Panc1 (cell line): ENCODE data around the gene SORL1. TPM values are rescaled to one million over a fixed set of nuclear protein-coding genes. Genes with fewer than 3 reads are reported as not detected.

ENCODE experiments used
- ATAC-seq: fragments of 200-7000 bp; cut with Tn5 transposase; 2 replicates; pipeline ENCODE4 v1.9.1; 2020; ENCODE audit warnings: mild to moderate bottlenecking, moderate library complexity
- BruUV-seq: library from RNA; stranded (reverse); fragments of 400-500 nt; replicated peaks from 2 replicates; lab custom pipeline; 2021; lab: Mats Ljungman, UMichigan
- CTCF ChIA-PET: fragments of 300-600 bp; sonication (Branson Sonifier 250); formaldehyde crosslinking; loops from one replicate; lab custom pipeline; 2022; ENCODE audit warnings: antibody characterized with exemption; lab: Charles Lee
- POLR2A ChIA-PET: fragments of 300-600 bp; sonication (Branson Sonifier 250); formaldehyde crosslinking; loops from one replicate; lab custom pipeline; 2022; ENCODE audit warnings: antibody characterized with exemption; lab: Charles Lee
- DNase-seq: peaks from one replicate; pipeline ENCODE4 v3.0.0-alpha.2; 2010; ENCODE audit warnings: low read depth, low spot score
- H3K27ac ChIP-seq: 2 replicates; pipeline ENCODE4 v1.5.1; 2011; ENCODE audit warnings: mild to moderate bottlenecking, low read length, inconsistent platforms
- H3K27me3 ChIP-seq: fragments of 200-500 bp; sonication (Bioruptor generic); 2 replicates; pipeline ENCODE4 v1.6.0; 2014; ENCODE audit warnings: low read length, inconsistent platforms; ENCODE audit not compliant: control insufficient read depth, insufficient read depth
- H3K36me3 ChIP-seq: fragments of 200-500 bp; sonication (Bioruptor generic); 2 replicates; pipeline ENCODE4 v1.5.1; 2014; ENCODE audit warnings: inconsistent platforms, mild to moderate bottlenecking, low read length, moderate library complexity; ENCODE audit not compliant: control insufficient read depth, insufficient read depth
- H3K4me1 ChIP-seq: 2 replicates; pipeline ENCODE4 v1.5.1; 2011; ENCODE audit warnings: inconsistent platforms, mild to moderate bottlenecking, low read length, moderate library complexity; ENCODE audit not compliant: control insufficient read depth, insufficient read depth
- H3K4me3 ChIP-seq, 2 experiments: 2 replicates each; pipeline ENCODE4 v1.5.1; 2011 to 2012; ENCODE audit warnings: low read depth in 2 of 2, low read length in 2 of 2, mild to moderate bottlenecking in 2 of 2, inconsistent platforms in 1 of 2, moderate library complexity in 1 of 2
- H3K9me3 ChIP-seq: fragments of 200-500 bp; sonication (Bioruptor generic); 2 replicates; pipeline ENCODE4 v1.5.1; 2014; ENCODE audit warnings: low read depth, mild to moderate bottlenecking, inconsistent platforms, low read length, moderate library complexity; ENCODE audit not compliant: control insufficient read depth, insufficient read depth
- CTCF ChIP-seq: fragments of 450-650 bp; IDR thresholded peaks from 2 replicates; pipeline ENCODE4 v1.5.1; 2017; ENCODE audit warnings: mild to moderate bottlenecking
- POLR2AphosphoS5 ChIP-seq: IDR thresholded peaks from 2 replicates; pipeline ENCODE4 v1.6.1; 2012; ENCODE audit warnings: mild to moderate bottlenecking, low read depth, low read length, moderate library complexity
- REST ChIP-seq, 2 experiments: IDR thresholded peaks; 2 replicates each; pipeline ENCODE4 v1.6.1; 2011 to 2012; ENCODE audit warnings: low read depth in 2 of 2, control low read depth in 1 of 2, low read length in 1 of 2, mild to moderate bottlenecking in 1 of 2, moderate library complexity in 1 of 2; ENCODE audit not compliant: insufficient read depth in 1 of 2
- SIN3A ChIP-seq: IDR thresholded peaks from 2 replicates; pipeline ENCODE4 v1.6.1; 2012; ENCODE audit warnings: low read depth, mild to moderate bottlenecking, low read length, moderate library complexity, borderline replicate concordance; ENCODE audit not compliant: insufficient read depth
- TCF7L2 ChIP-seq: IDR thresholded peaks from 2 replicates; pipeline ENCODE4 v1.6.1; 2011; ENCODE audit warnings: mild to moderate bottlenecking, low read depth, low read length, inconsistent platforms
- in situ Hi-C: cut with HindIII; loops from 2 replicates; pipeline ENCODE4 v1.10.0; 2016; ENCODE audit warnings: low sequenced_read_pairs, low pct_unique_long_range_greater_than_20kb
- intact Hi-C: fragments of 100-400 bp; cut with micrococcal nuclease; formaldehyde crosslinking; loops from one replicate; pipeline ENCODE4 v1.10.0; 2022; ENCODE audit not compliant: unreplicated experiment
- total RNA-seq: library from RNA; stranded (reverse); gene quantifications from one replicate; pipeline ENCODE4 v1.2.1, GENCODE V29; 2021; ENCODE audit not compliant: unreplicated experiment

Gene SORL1
- total RNA-seq, 1 experiment from 2014 or later, result 36.3 TPM

GRCh38 chr11:121422675-121423074, 29.4 kb upstream of the SORL1 start:
- H3K36me3 ChIP-seq, result no peaks in the 10 kb centered on the region
- intact Hi-C loops, result no loop called here
- ChIA-PET CTCF (no interaction called here), POLR2A (interaction anchor here (0.7 kb wide), 1 partner anchor 30 kb away, joined by 3 read pairs; no protein-coding TSS in a partner anchor)
- H3K27ac ChIP-seq, result no peak overlapping the region
- no peaks in the 10 kb centered on the region for H3K4me1 ChIP-seq
- ATAC-seq, result no peak
- in situ Hi-C loops, result no loop called here
- no peak overlapping the region for H3K4me3 ChIP-seq
- no TSS peak for BruUV-seq
- H3K9me3 ChIP-seq, result no peaks in the 10 kb centered on the region
- no peak for TF ChIP-seq CTCF
- no peak for TF ChIP-seq REST (IDR thresholded peaks at IDR 0.05; ENCODE audit: insufficient read depth in 1 of 2, low read depth in 2 of 2, low read length in 1 of 2)
- no peak for TF ChIP-seq SIN3A
- TF ChIP-seq POLR2AphosphoS5, result no peak
- no peak for TF ChIP-seq TCF7L2
- no peak for DNase-seq
- H3K27me3 ChIP-seq, result peaks cover 5% of the 10 kb centered on the region

GRCh38 chr11:121425828-121426227, 26.3 kb upstream of the SORL1 start:
- BruUV-seq, result no TSS peak
- in situ Hi-C loops, result no loop called here
- TF ChIP-seq POLR2AphosphoS5 (no peak), REST (IDR thresholded peaks at IDR 0.05; ENCODE audit: insufficient read depth in 1 of 2, low read depth in 2 of 2, low read length in 1 of 2) (no peak), SIN3A (no peak), TCF7L2 (no peak), CTCF (no peak)
- Histone ChIP-seq H3K4me1 (no peaks in the 10 kb centered on the region), H3K27ac (no peak overlapping the region), H3K27me3 (peaks cover 12% of the 10 kb centered on the region), H3K9me3 (no peaks in the 10 kb centered on the region), H3K4me3 (no peak overlapping the region), H3K36me3 (no peaks in the 10 kb centered on the region)
- intact Hi-C loops, result no loop called here
- DNase-seq (no peak), ATAC-seq (no peak)
- ChIA-PET POLR2A (no interaction called here), CTCF (no interaction called here)
